OCI-LY7 (cell line): ENCODE results near the gene PTGDR. TPM values are rescaled to one million over a fixed set of nuclear protein-coding genes. Genes with fewer than 3 reads are reported as not detected.
A peak's percentile ranks its signal among the peaks of the same experiment; 100 is the strongest.

Experiments
- BruUV-seq: library from RNA; stranded (reverse); fragments of 400-500 nt; replicated peaks from 2 replicates; lab custom pipeline; 2021; lab: Mats Ljungman, UMichigan
- CTCF ChIA-PET: fragments of 300-600 bp; sonication (Branson Sonifier 250); formaldehyde crosslinking; loops from one replicate; lab custom pipeline; 2022; ENCODE audit warnings: antibody characterized with exemption; ENCODE audit not compliant: unreplicated experiment; lab: Charles Lee
- POLR2A ChIA-PET: fragments of 300-600 bp; sonication (Branson Sonifier 250); formaldehyde crosslinking; loops from one replicate; lab custom pipeline; 2022; ENCODE audit warnings: antibody characterized with exemption; lab: Charles Lee
- DNase-seq: peaks from one replicate; pipeline ENCODE4 v3.0.0-alpha.2; 2015; ENCODE audit warnings: low spot score
- H2AFZ ChIP-seq: fragments of 200-600 bp; sonication (generic), shearing (Covaris generic); 2 replicates; pipeline ENCODE4 v1.6.1; 2014; ENCODE audit warnings: mild to moderate bottlenecking, antibody characterized with exemption, low read length, moderate library complexity
- H3K27ac ChIP-seq: fragments of 200-600 bp; sonication (generic); 2 replicates; pipeline ENCODE4 v1.5.1; 2014; ENCODE audit warnings: mixed run types, low read depth, mild to moderate bottlenecking, moderate library complexity, low read length, inconsistent platforms; ENCODE audit not compliant: poor library complexity, severe bottlenecking
- H3K36me3 ChIP-seq: fragments of 200-600 bp; sonication (generic); 2 replicates; pipeline ENCODE4 v1.6.1; 2014; ENCODE audit warnings: mild to moderate bottlenecking, antibody characterized with exemption, low read length, moderate library complexity, mixed read lengths; ENCODE audit not compliant: insufficient read depth
- H3K4me1 ChIP-seq: fragments of 200-600 bp; sonication (generic); 2 replicates; pipeline ENCODE4 v1.5.1; 2014; ENCODE audit warnings: mild to moderate bottlenecking, low read length; ENCODE audit not compliant: insufficient read depth, poor library complexity, severe bottlenecking
- H3K4me2 ChIP-seq: fragments of 200-600 bp; sonication (generic); 2 replicates; pipeline ENCODE4 v1.6.1; 2014; ENCODE audit warnings: mild to moderate bottlenecking, low read length
- H3K4me3 ChIP-seq: fragments of 200-600 bp; sonication (generic); 2 replicates; pipeline ENCODE4 v1.5.1; 2014; ENCODE audit warnings: mild to moderate bottlenecking, low read depth, low read length; ENCODE audit not compliant: poor library complexity, severe bottlenecking
- H3K79me2 ChIP-seq: fragments of 200-600 bp; sonication (generic); 2 replicates; pipeline ENCODE4 v1.6.1; 2016; ENCODE audit warnings: low read depth, mild to moderate bottlenecking, low read length, moderate library complexity, mixed read lengths; ENCODE audit not compliant: insufficient read depth
- H3K9me2 ChIP-seq: fragments of 200-600 bp; sonication (generic); 2 replicates; pipeline ENCODE4 v1.6.1; 2016; ENCODE audit warnings: mild to moderate bottlenecking, low read length, mixed read lengths; ENCODE audit not compliant: insufficient read depth
- H3K9me3 ChIP-seq: fragments of 200-600 bp; sonication (generic); 2 replicates; pipeline ENCODE4 v1.6.1; 2014; ENCODE audit warnings: mild to moderate bottlenecking, mixed run types, low read length, mixed read lengths
- H4K20me1 ChIP-seq: fragments of 200-600 bp; sonication (generic); 2 replicates; pipeline ENCODE4 v1.6.1; 2014; ENCODE audit warnings: mild to moderate bottlenecking, antibody characterized with exemption, low read length, moderate library complexity, mixed read lengths; ENCODE audit not compliant: insufficient read depth
- CTCF ChIP-seq: fragments of 200-600 bp; sonication (generic); conservative IDR thresholded peaks from 2 replicates; pipeline ENCODE4 v1.5.1; 2014; ENCODE audit warnings: mild to moderate bottlenecking, antibody characterized with exemption, low read length, moderate library complexity, mixed read lengths
- EZH2phosphoT487 ChIP-seq: fragments of 200-600 bp; sonication (generic); IDR thresholded peaks from 2 replicates; pipeline ENCODE4 v1.6.1; 2018; ENCODE audit warnings: low read depth, borderline replicate concordance, mild to moderate bottlenecking, mixed run types, antibody characterized with exemption, low read length, moderate library complexity, mixed read lengths
- intact Hi-C: fragments of 100-400 bp; cut with micrococcal nuclease; formaldehyde crosslinking; loops from one replicate; pipeline ENCODE4 v1.10.0; 2022; ENCODE audit not compliant: unreplicated experiment
- total RNA-seq, 2 experiments: library from RNA; depleted of rRNA in 1 of 2; stranded (reverse); fragments of >200 nt in 1 of 2; shearing (Covaris generic) in 1 of 2; gene quantifications; 2 replicates each; pipeline ENCODE4 v1.2.3, GENCODE V29; 2014 to 2022

Gene PTGDR
- total RNA-seq, 2 experiments from 2014 or later = not detected

GRCh38 chr14:52269982-52270381, 2.5 kb downstream of the PTGDR start:
- Histone ChIP-seq H3K27ac (no peak overlapping the region), H2AFZ (no peak overlapping the region), H3K4me3 (no peak overlapping the region), H3K4me2 (no peak overlapping the region), H3K79me2 (no peaks in the 10 kb centered on the region), H4K20me1 (no peaks in the 10 kb centered on the region), H3K9me2 (no peaks in the 10 kb centered on the region), H3K9me3 (no peaks in the 10 kb centered on the region), H3K4me1 (no peaks in the 10 kb centered on the region), H3K36me3 (no peaks in the 10 kb centered on the region)
- POLR2A ChIA-PET = no interaction called here
- intact Hi-C loops = loop anchor here (5.0 kb wide), 3 partner anchors 93 to 273 kb away; no protein-coding TSS in a partner anchor
- TF ChIP-seq EZH2phosphoT487 = no peak
- no peak for TF ChIP-seq CTCF
- CTCF ChIA-PET = no interaction called here
- no peak for DNase-seq
- BruUV-seq = no TSS peak

DNA sequence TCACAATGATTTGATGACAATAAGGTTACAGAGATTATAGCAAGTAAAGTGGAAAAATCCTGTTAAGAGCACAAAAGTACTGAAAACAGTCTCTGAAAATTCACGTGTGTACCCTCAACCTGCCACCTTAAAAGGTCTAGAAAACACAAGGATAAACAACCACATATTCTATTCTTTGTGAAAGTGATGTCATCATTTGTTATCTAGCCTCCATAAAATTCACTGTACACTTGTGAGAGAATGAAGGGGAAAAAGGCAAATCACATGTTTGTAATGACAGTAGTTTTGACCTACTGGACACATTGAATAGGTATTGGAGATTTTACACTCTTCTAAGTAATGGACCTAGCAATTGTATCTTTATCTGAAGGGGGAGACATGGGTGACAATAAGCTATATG, 4.0 kb downstream of the PTGDR start:
- Histone ChIP-seq H3K4me3 (no peak overlapping the region), H3K4me2 (no peak overlapping the region), H3K4me1 (no peaks in the 10 kb centered on the region), H4K20me1 (no peaks in the 10 kb centered on the region), H3K79me2 (no peaks in the 10 kb centered on the region), H2AFZ (no peak overlapping the region), H3K27ac (no peak overlapping the region), H3K9me3 (no peaks in the 10 kb centered on the region), H3K9me2 (no peaks in the 10 kb centered on the region), H3K36me3 (no peaks in the 10 kb centered on the region)
- no peak for DNase-seq
- TF ChIP-seq EZH2phosphoT487 (no peak), CTCF (no peak)
- CTCF ChIA-PET = no interaction called here
- BruUV-seq = no TSS peak
- intact Hi-C loops = loop anchor here (5.0 kb wide), 3 partner anchors 94 to 274 kb away; no protein-coding TSS in a partner anchor
- POLR2A ChIA-PET = no interaction called here

DNA sequence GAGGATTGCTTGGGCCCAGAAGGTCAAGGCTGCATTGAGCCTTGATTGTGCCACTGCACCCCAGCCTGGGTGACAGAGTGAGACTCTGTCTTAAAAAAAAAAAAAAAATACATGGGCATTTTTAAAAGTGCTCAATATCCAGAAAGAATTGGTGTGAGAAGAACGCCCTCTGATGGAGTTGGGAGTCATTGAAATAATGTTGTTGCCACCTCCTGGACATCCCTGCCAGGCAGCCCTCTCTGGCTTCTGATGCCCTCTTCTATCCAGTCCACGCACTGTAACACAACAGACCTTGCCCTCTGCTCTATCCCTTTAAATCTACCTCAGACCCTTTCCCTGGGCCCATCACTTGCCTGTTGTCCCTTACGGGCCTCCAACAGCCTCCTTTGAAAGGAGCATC, 4.9 kb downstream of the PTGDR start:
- DNase-seq = peak; percentile 45
- ChIA-PET CTCF (no interaction called here), POLR2A (interaction anchor here (0.7 kb wide), 2 partner anchors 12 to 1989 kb away, joined by 3 to 5 read pairs; no protein-coding TSS in a partner anchor)
- Histone ChIP-seq H4K20me1 (no peaks in the 10 kb centered on the region), H2AFZ (no peak overlapping the region), H3K9me2 (no peaks in the 10 kb centered on the region), H3K36me3 (no peaks in the 10 kb centered on the region), H3K79me2 (no peaks in the 10 kb centered on the region), H3K4me1 (no peaks in the 10 kb centered on the region), H3K27ac (no peak overlapping the region), H3K4me2 (no peak overlapping the region), H3K9me3 (no peaks in the 10 kb centered on the region), H3K4me3 (no peak overlapping the region)
- TF ChIP-seq EZH2phosphoT487 (no peak), CTCF (peak; percentile 65)
- no TSS peak for BruUV-seq
- intact Hi-C loops = loop anchor here (1.0 to 5.0 kb wide), 4 partner anchors 95 to 275 kb away; no protein-coding TSS in a partner anchor
